ENCODE results near the gene NKAPD1. TPM values are rescaled to one million over a fixed set of nuclear protein-coding genes. Genes with fewer than 3 reads are reported as not detected.

The NKAPD1 gene
- 23.0 TPM in 2 replicates for total RNA-seq

GRCh38 chr11:112073941-112074811, at the start of gene NKAPD1, which contains the start of gene PIH1D2:
Gene NKAPD1 (plus strand): TSS chr11:112074299. CDS start chr11:112075575, 1,276 bp downstream.
Gene PIH1D2 (minus strand): TSS chr11:112074017. CDS start chr11:112073174, 843 bp downstream.

GRCh38 chr11:112024773-112025678, 49.1 kb upstream of the NKAPD1 start, which contains the start of gene DLAT:
Gene DLAT (plus strand): TSS chr11:112025408. CDS start chr11:112025473, 65 bp downstream.

GRCh38 chr11:112086422-112087191, 12.5 kb downstream of the NKAPD1 start, which contains the start of the genes SDHD and TIMM8B:
Gene SDHD (plus strand): TSS chr11:112086873. CDS start chr11:112086908, 35 bp downstream.
Gene TIMM8B (minus strand): TSS chr11:112086756. CDS start chr11:112086723, 33 bp downstream.

Small RNAs within 50 kb of the gene (small RNA-seq; reads per million reads assigned to genes)
- gene AP000907.3 = not detected
- gene RNU6-893P = not detected

Other genes starting within 250 kb of the NKAPD1 start
- 35.2 and 38.5 TPM in 2 replicates for gene ALG9, start 202.7 kb upstream of the NKAPD1 start, total RNA-seq
- 3.3 and 4.2 TPM in 2 replicates for gene FDXACB1, start 195.1 kb upstream of the NKAPD1 start, total RNA-seq
- gene CFAP68, start 194.8 kb upstream of the NKAPD1 start, total RNA-seq = 3.9 and 7.0 TPM in 2 replicates
- 0.29 and 1.1 TPM in 2 replicates for gene CRYAB, start 162.5 kb upstream of the NKAPD1 start, total RNA-seq
- not detected in 2 replicates for gene HSPB2, start 161.6 kb upstream of the NKAPD1 start, total RNA-seq
- gene C11orf52, start 155.4 kb upstream of the NKAPD1 start, total RNA-seq = 0.29 TPM in 1 of 2 replicates, not detected in the other
- gene DIXDC1, start 137.0 kb upstream of the NKAPD1 start, total RNA-seq = 31.0 and 34.3 TPM in 2 replicates
- 56.7 and 77.5 TPM in 2 replicates for gene DLAT, start 48.9 kb upstream of the NKAPD1 start, total RNA-seq
- gene PIH1D2, start 282 bp upstream of the NKAPD1 start, total RNA-seq = 1.6 and 1.9 TPM in 2 replicates
- gene TIMM8B, start 12.5 kb downstream of the NKAPD1 start, total RNA-seq = 52.2 and 65.0 TPM in 2 replicates
- 141 and 144 TPM in 2 replicates for gene SDHD, start 12.6 kb downstream of the NKAPD1 start, total RNA-seq
- 0.80 and 1.4 TPM in 2 replicates for gene IL18, start 89.8 kb downstream of the NKAPD1 start, total RNA-seq
- 0.43 TPM in 1 of 2 replicates, not detected in the other for gene TEX12, start 93.1 kb downstream of the NKAPD1 start, total RNA-seq
- gene BCO2, start 101.2 kb downstream of the NKAPD1 start, total RNA-seq = 1.2 and 2.8 TPM in 2 replicates
- 39.4 and 51.2 TPM in 2 replicates for gene PTS, start 152.1 kb downstream of the NKAPD1 start, total RNA-seq
- gene PLET1, start 186.6 kb downstream of the NKAPD1 start, total RNA-seq = not detected in 2 replicates